Right atrium auricular region (tissue), 2 donors: ENCODE measurements around the gene LRRC3. TPM values are rescaled to one million over a fixed set of nuclear protein-coding genes. Genes with fewer than 3 reads are reported as not detected.

ENCODE experiments used
- DNase-seq: peaks from one replicate; pipeline ENCODE4 v3.0.0-alpha.2; 2019; ENCODE audit warnings: low spot score
- H3K27ac ChIP-seq, 2 donors: fragments of 200-600 bp; sonication (generic); 1 replicate in 1 of 2; 2 replicates in 1 of 2; pipeline ENCODE4 v1.5.1; 2016 to 2019
- H3K27me3 ChIP-seq, 2 donors: fragments of 200-600 bp; sonication (generic); one replicate each; pipeline versions ENCODE4 v1.5.1 to v1.6.0; 2017 to 2019
- H3K36me3 ChIP-seq: fragments of 200-600 bp; sonication (generic); one replicate; pipeline ENCODE4 v1.5.1; 2016
- H3K4me1 ChIP-seq, 2 donors: fragments of 200-600 bp; sonication (generic); one replicate each; pipeline versions ENCODE4 v1.5.1 to v1.6.0; 2017 to 2019
- H3K4me3 ChIP-seq, 2 donors: fragments of 200-600 bp; sonication (generic); 1 replicate in 1 of 2; 2 replicates in 1 of 2; pipeline ENCODE4 v1.5.1; 2017 to 2019; ENCODE audit warnings: mild to moderate bottlenecking in 1 of 2, moderate library complexity in 1 of 2
- H3K9me3 ChIP-seq, 2 donors: fragments of 200-600 bp; sonication (generic); one replicate each; pipeline ENCODE4 v1.5.1; 2019
- total RNA-seq, 2 donors: library from RNA; depleted of rRNA; stranded (reverse); fragments of >200 nt; gene quantifications; one replicate each; pipeline ENCODE4 v1.1.0, GENCODE V29; 2016
- TF ChIP-seq, protein P1 (sequence below), 2 donors: fragments of 200-600 bp; sonication (generic); IDR thresholded peaks; one replicate each; pipeline ENCODE4 v1.5.1; 2019; ENCODE audit warnings: antibody characterized with exemption in 2 of 2

LRRC3 gene
- total RNA-seq, 2 donors from 2014 or later: 1.1 to 1.7 TPM

- Histone ChIP-seq H3K27ac (no peak overlapping the region), H3K4me3 (no peak overlapping the region), H3K9me3 (no peaks in the 10 kb centered on the region), H3K4me1 (no peaks in the 10 kb centered on the region), H3K27me3 (no peaks in the 10 kb centered on the region), H3K36me3 (no peaks in the 10 kb centered on the region)
- DNase-seq: no peak
- TF ChIP-seq, protein P1, sequence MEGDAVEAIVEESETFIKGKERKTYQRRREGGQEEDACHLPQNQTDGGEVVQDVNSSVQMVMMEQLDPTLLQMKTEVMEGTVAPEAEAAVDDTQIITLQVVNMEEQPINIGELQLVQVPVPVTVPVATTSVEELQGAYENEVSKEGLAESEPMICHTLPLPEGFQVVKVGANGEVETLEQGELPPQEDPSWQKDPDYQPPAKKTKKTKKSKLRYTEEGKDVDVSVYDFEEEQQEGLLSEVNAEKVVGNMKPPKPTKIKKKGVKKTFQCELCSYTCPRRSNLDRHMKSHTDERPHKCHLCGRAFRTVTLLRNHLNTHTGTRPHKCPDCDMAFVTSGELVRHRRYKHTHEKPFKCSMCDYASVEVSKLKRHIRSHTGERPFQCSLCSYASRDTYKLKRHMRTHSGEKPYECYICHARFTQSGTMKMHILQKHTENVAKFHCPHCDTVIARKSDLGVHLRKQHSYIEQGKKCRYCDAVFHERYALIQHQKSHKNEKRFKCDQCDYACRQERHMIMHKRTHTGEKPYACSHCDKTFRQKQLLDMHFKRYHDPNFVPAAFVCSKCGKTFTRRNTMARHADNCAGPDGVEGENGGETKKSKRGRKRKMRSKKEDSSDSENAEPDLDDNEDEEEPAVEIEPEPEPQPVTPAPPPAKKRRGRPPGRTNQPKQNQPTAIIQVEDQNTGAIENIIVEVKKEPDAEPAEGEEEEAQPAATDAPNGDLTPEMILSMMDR (IDR thresholded peaks at IDR 0.05): no peak
These were observed 28.3 kb downstream of the LRRC3 start for GRCh38 chr21:44483288-44484237.

DNA sequence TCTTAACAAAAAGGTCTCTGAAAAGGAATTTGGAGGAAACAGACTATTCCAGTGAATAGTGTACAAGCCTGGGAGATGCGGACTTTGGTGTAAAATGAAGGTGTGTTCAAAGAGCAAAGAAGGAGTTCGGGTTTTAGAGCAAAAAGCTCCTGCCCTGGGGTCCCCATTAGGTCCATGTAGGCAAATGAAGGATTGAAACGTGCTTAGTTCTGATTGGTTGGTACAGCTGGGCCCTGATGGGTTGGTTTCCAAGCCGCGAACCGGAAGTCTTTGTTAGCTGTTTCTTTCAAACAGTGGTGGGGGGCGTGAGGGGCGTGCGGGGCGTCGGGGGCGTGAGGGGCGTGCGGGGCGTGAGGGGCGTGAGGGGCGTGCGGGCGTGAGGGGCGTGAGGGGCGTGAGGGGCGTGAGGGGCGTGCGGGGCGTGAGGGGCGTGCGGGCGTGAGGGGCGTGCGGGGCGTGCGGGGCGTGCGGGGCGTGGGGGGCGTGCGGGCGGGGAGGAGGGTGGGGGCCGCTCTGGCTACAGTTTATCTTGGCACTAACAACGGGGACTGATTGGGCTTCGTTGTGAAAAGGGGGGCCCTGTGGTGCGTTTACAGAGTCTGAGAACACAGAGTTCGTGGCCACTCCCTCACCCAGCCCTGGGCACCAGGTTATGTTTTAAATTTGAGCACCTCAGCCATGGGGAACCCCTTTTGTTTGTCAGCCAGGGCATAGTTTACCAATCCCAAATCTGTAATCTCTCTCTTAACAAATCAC lies 29.4 kb downstream of the LRRC3 start:
- H3K36me3 ChIP-seq: no peaks in the 10 kb centered on the region
- H3K9me3 ChIP-seq: no peaks in the 10 kb centered on the region
- DNase-seq: no peak
- H3K4me1 ChIP-seq: no peaks in the 10 kb centered on the region
- no peaks in the 10 kb centered on the region for H3K27me3 ChIP-seq
- H3K4me3 ChIP-seq: no peak overlapping the region
- H3K27ac ChIP-seq: no peak overlapping the region
- TF ChIP-seq, protein P1 (IDR thresholded peaks at IDR 0.05): no peak

DNA sequence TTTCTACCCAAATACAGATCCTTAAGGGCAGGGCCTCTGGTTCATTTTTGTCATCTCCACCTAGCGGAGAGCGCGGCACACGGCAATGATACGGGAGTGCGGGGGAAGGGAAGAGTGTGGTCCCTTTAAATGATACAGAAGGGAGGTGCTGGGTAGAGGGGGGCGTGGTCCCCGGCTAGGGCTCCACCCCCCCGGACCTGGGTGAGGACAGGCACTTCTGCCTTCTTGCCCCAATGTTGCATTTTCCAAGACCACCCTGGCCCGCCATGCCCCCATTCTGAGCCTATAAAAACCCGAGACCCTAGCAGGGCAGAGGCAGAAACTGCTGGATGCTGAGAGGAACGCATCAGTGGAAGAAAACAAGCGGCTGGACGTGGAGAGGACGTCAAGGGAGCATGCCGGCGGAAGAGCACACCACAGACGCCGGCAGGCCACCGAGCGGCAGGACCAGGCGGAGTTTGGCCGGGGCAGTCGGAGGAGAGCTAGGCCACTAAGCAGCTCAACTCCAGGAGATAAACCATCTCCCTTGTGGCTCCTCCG lies 30.0 kb downstream of the LRRC3 start:
- no peak for DNase-seq
- TF ChIP-seq, protein P1 (IDR thresholded peaks at IDR 0.05): peak in 1 of 2 donors; percentile 40
- H3K4me3 ChIP-seq: peak overlapping the region in 1 of 2 donors; percentile 33
- H3K27ac ChIP-seq: no peak overlapping the region
- no peaks in the 10 kb centered on the region for H3K36me3 ChIP-seq
- H3K9me3 ChIP-seq: no peaks in the 10 kb centered on the region
- no peaks in the 10 kb centered on the region for H3K4me1 ChIP-seq
- no peaks in the 10 kb centered on the region for H3K27me3 ChIP-seq

- no peak for DNase-seq
- no peaks in the 10 kb centered on the region for H3K9me3 ChIP-seq
- H3K27me3 ChIP-seq: no peaks in the 10 kb centered on the region
- no peaks in the 10 kb centered on the region for H3K4me1 ChIP-seq
- TF ChIP-seq, protein P1 (IDR thresholded peaks at IDR 0.05): no peak
- no peaks in the 10 kb centered on the region for H3K36me3 ChIP-seq
- H3K27ac ChIP-seq: no peak overlapping the region
- H3K4me3 ChIP-seq: peak overlapping the region in 1 of 2 donors; percentile 33
These were observed 30.5 kb downstream of the LRRC3 start for GRCh38 chr21:44485796-44486195.

GRCh38 chr21:44486302-44486701 lies 31.0 kb downstream of the LRRC3 start:
- Histone ChIP-seq H3K4me1 (no peaks in the 10 kb centered on the region), H3K4me3 (peak overlapping the region in 1 of 2 donors; percentile 33), H3K27me3 (no peaks in the 10 kb centered on the region), H3K27ac (no peak overlapping the region), H3K9me3 (no peaks in the 10 kb centered on the region), H3K36me3 (no peaks in the 10 kb centered on the region)
- no peak for DNase-seq
- TF ChIP-seq, protein P1 (IDR thresholded peaks at IDR 0.05): no peak
